Measurements from ENCODE around the gene TREX2. TPM values are rescaled to one million over a fixed set of nuclear protein-coding genes. Genes with fewer than 3 reads are reported as not detected.

TREX2 gene
- total RNA-seq, 1 experiment from 2014 or later = 1.1 TPM

GRCh38 chrX:153449368-153450113 is 3.7 kb upstream of the TREX2 start:
- no peak overlapping the region for H4K8ac ChIP-seq (replicated peaks; ENCODE audit: insufficient read length, low read depth, low read length)
- no peak overlapping the region for H3K9ac ChIP-seq (ENCODE audit: extremely low read depth, insufficient read length, low read length)
- no peak overlapping the region for H2AFZ ChIP-seq (ENCODE audit: low read length)
- H2BK15ac ChIP-seq (ENCODE audit: low read depth, low read length) = no peak overlapping the region
- H3K27me3 ChIP-seq (ENCODE audit: insufficient read depth, low read length) = no peaks in the 10 kb centered on the region
- H3K18ac ChIP-seq (ENCODE audit: insufficient read length, low read depth, low read length) = no peak overlapping the region
- H4K20me1 ChIP-seq (ENCODE audit: control insufficient read depth, insufficient read depth, insufficient read length) = no peaks in the 10 kb centered on the region
- no peak overlapping the region for H4K5ac ChIP-seq (ENCODE audit: insufficient read length, low read depth, low read length)
- H2BK120ac ChIP-seq (ENCODE audit: low read depth, low read length, poor library complexity, severe bottlenecking) = no peak overlapping the region
- H3K4me2 ChIP-seq (ENCODE audit: insufficient read depth, insufficient read length, low read length) = no peak overlapping the region
- Mint-ChIP-seq H3K27me3 (ENCODE audit: low read depth) (no peaks in the 10 kb centered on the region), H3K36me3 (ENCODE audit: insufficient read depth in 1 of 3, low read depth in 3 of 3) (peaks cover 12 to 27% (median 18%) of the 10 kb centered on the region in 3 experiments; a peak in 5 of 7 replicates), H3K4me1 (no peaks in the 10 kb centered on the region), H3K9me3 (peaks cover 53 to 66% of the 10 kb centered on the region in 2 experiments), H3K27ac (no peak overlapping the region), H3K4me3 (no peak overlapping the region)
- no peak overlapping the region for H2BK20ac ChIP-seq (ENCODE audit: low read depth, low read length, poor library complexity, severe bottlenecking)
- H3K9me3 ChIP-seq (ENCODE audit: control insufficient read depth, low read depth, low read length) = peaks cover 24% of the 10 kb centered on the region
- H3K23ac ChIP-seq (ENCODE audit: insufficient read length, low read depth, low read length) = no peak overlapping the region
- H2BK12ac ChIP-seq (ENCODE audit: insufficient read length, low read depth, low read length) = no peak overlapping the region
- H3K79me1 ChIP-seq (ENCODE audit: insufficient read depth, low read depth, low read length, poor library complexity, severe bottlenecking) = no peaks in the 10 kb centered on the region
- no peak overlapping the region for H3K27ac ChIP-seq (ENCODE audit: insufficient read length, low read depth, low read length)
- H4K91ac ChIP-seq (ENCODE audit: insufficient read length, low read depth, low read length) = no peak overlapping the region
- no peak overlapping the region for H3T11ph ChIP-seq (ENCODE audit: low read length)
- no peak overlapping the region for H3K14ac ChIP-seq (ENCODE audit: insufficient read depth, low read length)
- no peak overlapping the region for H3K56ac ChIP-seq (ENCODE audit: insufficient read length, low read depth, low read length)
- no peaks in the 10 kb centered on the region for H3K4me1 ChIP-seq (ENCODE audit: insufficient read depth, low read length)
- H3K79me2 ChIP-seq (ENCODE audit: insufficient read depth, low read length) = no peaks in the 10 kb centered on the region
- no peaks in the 10 kb centered on the region for H3K23me2 ChIP-seq (ENCODE audit: insufficient read length, low read depth, low read length, poor library complexity, severe bottlenecking)
- no peak for TF ChIP-seq CTCF (conservative IDR thresholded peaks at IDR 0.05)
- H2AK5ac ChIP-seq (ENCODE audit: insufficient read length, low read length) = no peak overlapping the region
- WGBS (ENCODE audit: extremely low coverage, insufficient read length, low lambda C conversion rate) = no CpG with 5 or more reads among the region's 15 CpGs
- no peak overlapping the region for H2BK5ac ChIP-seq (ENCODE audit: insufficient read length, low read length)
- no peak for DNase-seq
- H3K4ac ChIP-seq (ENCODE audit: low read depth, low read length) = no peak overlapping the region

All from H9 (cell line).